Measurements from ENCODE around the gene OTOG. TPM values are rescaled to one million over a fixed set of nuclear protein-coding genes. Genes with fewer than 3 reads are reported as not detected.

OTOG gene
- total RNA-seq, 1 experiment from 2014 or later: not detected

DNA sequence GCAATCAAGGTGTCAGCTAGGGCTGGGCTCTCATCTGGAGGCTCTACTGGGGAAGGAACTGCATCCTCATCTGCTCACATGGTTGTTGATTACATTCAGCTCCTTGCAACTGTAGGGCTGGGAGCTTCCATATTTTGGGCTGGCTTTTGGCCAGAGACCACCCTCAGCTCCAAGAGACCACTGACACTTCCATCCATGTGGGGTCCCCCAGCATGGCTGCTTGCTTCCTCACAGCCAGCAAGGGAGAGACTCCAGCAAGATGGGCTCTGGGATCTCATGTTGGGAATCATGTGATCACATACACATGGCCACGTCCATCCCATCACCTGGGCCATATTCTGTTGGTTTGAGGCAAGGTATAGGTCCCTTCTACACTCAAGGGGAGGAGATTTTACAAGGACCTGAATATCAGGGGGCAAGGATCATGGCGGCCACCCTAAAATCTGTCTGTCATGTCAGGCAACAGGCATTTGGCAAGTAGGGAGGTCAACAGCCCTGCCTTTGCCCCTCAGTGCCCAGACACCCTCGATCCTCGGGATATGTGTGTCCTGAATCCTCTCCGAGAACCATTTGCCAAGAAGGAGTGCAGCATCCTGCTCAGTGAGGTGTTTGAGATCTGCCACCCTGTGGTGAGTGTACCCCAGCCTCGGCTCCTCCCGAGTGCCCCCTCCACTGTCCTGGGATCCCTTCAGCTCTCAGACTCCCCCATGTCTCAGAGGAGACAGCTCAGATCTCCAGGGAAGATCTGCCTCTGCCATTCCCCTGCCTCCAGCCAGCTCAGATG is 48.7 kb downstream of the OTOG start:
- intact Hi-C loops (cut with micrococcal nuclease): loop anchor here (10.0 kb wide), 1 partner anchor 229 kb away; no protein-coding TSS in a partner anchor
- Mint-ChIP-seq H3K9me3 (ENCODE audit: unreplicated experiment) (no peaks in the 10 kb centered on the region), H3K36me3 (ENCODE audit: insufficient read depth, unreplicated experiment) (peaks cover 12% of the 10 kb centered on the region), H3K4me3 (ENCODE audit: unreplicated experiment) (no peak overlapping the region), H3K27me3 (ENCODE audit: insufficient read depth, unreplicated experiment) (peaks cover 21% of the 10 kb centered on the region), H3K4me1 (ENCODE audit: insufficient read depth, unreplicated experiment) (no peaks in the 10 kb centered on the region), H3K27ac (ENCODE audit: low read depth, unreplicated experiment) (no peak overlapping the region)
- CTCF ChIA-PET: interaction anchor here (0.7 to 2.7 kb wide), 5 partner anchors 11 to 385 kb away, joined by 3 to 16 read pairs (median 10); no protein-coding TSS in a partner anchor
- TF ChIP-seq, protein P1, sequence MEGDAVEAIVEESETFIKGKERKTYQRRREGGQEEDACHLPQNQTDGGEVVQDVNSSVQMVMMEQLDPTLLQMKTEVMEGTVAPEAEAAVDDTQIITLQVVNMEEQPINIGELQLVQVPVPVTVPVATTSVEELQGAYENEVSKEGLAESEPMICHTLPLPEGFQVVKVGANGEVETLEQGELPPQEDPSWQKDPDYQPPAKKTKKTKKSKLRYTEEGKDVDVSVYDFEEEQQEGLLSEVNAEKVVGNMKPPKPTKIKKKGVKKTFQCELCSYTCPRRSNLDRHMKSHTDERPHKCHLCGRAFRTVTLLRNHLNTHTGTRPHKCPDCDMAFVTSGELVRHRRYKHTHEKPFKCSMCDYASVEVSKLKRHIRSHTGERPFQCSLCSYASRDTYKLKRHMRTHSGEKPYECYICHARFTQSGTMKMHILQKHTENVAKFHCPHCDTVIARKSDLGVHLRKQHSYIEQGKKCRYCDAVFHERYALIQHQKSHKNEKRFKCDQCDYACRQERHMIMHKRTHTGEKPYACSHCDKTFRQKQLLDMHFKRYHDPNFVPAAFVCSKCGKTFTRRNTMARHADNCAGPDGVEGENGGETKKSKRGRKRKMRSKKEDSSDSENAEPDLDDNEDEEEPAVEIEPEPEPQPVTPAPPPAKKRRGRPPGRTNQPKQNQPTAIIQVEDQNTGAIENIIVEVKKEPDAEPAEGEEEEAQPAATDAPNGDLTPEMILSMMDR (IDR thresholded peaks at IDR 0.05; ENCODE audit: unreplicated experiment): no peak
- POLR2A ChIA-PET: interaction anchor here (0.6 to 1.0 kb wide), 2 partner anchors 8 to 379 kb away, joined by 3 read pairs; no protein-coding TSS in a partner anchor
- no peak for DNase-seq (ENCODE audit: unreplicated experiment)
- BruUV-seq (replicated peaks): no TSS peak

DNA sequence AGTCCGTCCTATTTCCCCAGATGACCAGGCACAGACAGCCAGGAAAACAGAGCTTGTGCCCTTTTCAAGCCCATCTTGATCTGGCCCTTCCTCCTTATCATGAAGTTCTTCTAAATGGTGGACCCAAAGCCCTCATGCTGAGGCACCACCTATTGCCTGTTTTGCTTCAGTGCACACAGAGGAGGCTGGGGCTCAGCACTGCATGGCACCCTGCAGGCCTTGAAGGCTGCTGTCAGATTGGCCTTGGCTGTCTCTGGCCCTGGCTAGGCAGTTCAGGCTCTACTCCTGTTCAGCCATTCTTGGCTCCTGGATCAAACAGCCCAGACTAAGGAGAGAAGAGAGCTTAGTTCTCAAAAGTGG is 49.2 kb downstream of the OTOG start:
- intact Hi-C loops (cut with micrococcal nuclease): loop anchor here (10.0 kb wide), 1 partner anchor 229 kb away; no protein-coding TSS in a partner anchor
- peaks cover 12% of the 10 kb centered on the region for H3K36me3 Mint-ChIP-seq (ENCODE audit: insufficient read depth, unreplicated experiment)
- ChIA-PET POLR2A (interaction anchor here (1.0 kb wide), 1 partner anchor 9 kb away, joined by 3 read pairs; no protein-coding TSS in a partner anchor), CTCF (interaction anchor here (0.7 to 2.7 kb wide), 4 partner anchors 10 to 385 kb away, joined by 3 to 16 read pairs (median 12); no protein-coding TSS in a partner anchor)
- no peaks in the 10 kb centered on the region for H3K9me3 Mint-ChIP-seq (ENCODE audit: unreplicated experiment)
- TF ChIP-seq, protein P1 (IDR thresholded peaks at IDR 0.05; ENCODE audit: unreplicated experiment): no peak
- H3K4me1 Mint-ChIP-seq (ENCODE audit: insufficient read depth, unreplicated experiment): no peaks in the 10 kb centered on the region
- DNase-seq (ENCODE audit: unreplicated experiment): no peak
- H3K27ac Mint-ChIP-seq (ENCODE audit: low read depth, unreplicated experiment): no peak overlapping the region
- H3K4me3 Mint-ChIP-seq (ENCODE audit: unreplicated experiment): no peak overlapping the region
- peaks cover 21% of the 10 kb centered on the region for H3K27me3 Mint-ChIP-seq (ENCODE audit: insufficient read depth, unreplicated experiment)
- no TSS peak for BruUV-seq (replicated peaks)

DNA sequence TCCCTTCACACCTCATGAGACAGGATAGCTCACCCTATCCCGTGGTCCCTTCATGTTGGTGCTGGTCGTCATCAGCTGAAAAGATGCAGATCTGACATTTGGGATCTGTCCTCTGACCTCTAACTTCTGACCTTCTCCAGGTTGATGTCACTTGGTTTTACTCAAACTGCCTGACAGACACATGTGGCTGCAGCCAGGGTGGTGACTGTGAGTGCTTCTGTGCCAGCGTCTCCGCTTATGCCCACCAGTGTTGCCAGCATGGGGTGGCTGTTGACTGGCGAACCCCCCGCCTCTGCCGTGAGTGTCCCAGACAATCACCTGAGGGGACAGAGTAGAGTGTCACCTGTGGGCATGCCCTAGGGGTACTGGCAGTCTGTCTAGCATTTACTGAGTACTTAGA is 49.7 kb downstream of the OTOG start:
- Mint-ChIP-seq H3K4me3 (ENCODE audit: unreplicated experiment) (no peak overlapping the region), H3K36me3 (ENCODE audit: insufficient read depth, unreplicated experiment) (peaks cover 12% of the 10 kb centered on the region), H3K27me3 (ENCODE audit: insufficient read depth, unreplicated experiment) (peaks cover 21% of the 10 kb centered on the region), H3K27ac (ENCODE audit: low read depth, unreplicated experiment) (no peak overlapping the region), H3K9me3 (ENCODE audit: unreplicated experiment) (no peaks in the 10 kb centered on the region), H3K4me1 (ENCODE audit: insufficient read depth, unreplicated experiment) (no peaks in the 10 kb centered on the region)
- ChIA-PET POLR2A (interaction anchor here (1.0 kb wide), 1 partner anchor 9 kb away, joined by 3 read pairs; no protein-coding TSS in a partner anchor), CTCF (interaction anchor here (0.6 to 2.7 kb wide), 7 partner anchors 10 to 532 kb away, joined by 3 to 16 read pairs (median 4); no protein-coding TSS in a partner anchor)
- BruUV-seq (replicated peaks): no TSS peak
- TF ChIP-seq, protein P1 (IDR thresholded peaks at IDR 0.05; ENCODE audit: unreplicated experiment): no peak
- intact Hi-C loops (cut with micrococcal nuclease): loop anchor here (10.0 kb wide), 1 partner anchor 228 kb away; no protein-coding TSS in a partner anchor
- DNase-seq (ENCODE audit: unreplicated experiment): no peak

DNA sequence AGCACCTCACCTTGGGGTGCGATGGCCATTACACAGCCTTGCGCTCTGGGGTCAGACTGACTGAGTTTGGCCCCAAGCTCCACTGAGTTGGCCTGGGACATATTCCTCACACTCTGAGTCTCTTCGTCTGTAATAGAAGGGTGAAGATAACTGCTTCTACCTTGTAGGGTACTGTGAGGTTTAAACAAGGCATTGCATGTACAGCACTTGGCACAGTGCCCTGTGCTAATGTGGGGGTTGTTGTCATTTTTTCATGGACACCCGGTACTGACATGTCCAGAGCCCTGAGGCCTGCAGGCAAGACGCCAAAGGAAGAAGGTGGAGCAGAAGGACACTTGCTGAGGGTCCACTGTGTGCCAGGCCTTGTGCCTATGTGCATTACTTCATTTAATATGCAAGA is 50.7 kb downstream of the OTOG start:
- no TSS peak for BruUV-seq (replicated peaks)
- ChIA-PET CTCF (interaction anchor here (0.8 to 3.2 kb wide), 11 partner anchors 15 to 383 kb away, joined by 3 to 48 read pairs (median 6); no protein-coding TSS in a partner anchor), POLR2A (no interaction called here)
- H3K4me1 Mint-ChIP-seq (ENCODE audit: insufficient read depth, unreplicated experiment): no peaks in the 10 kb centered on the region
- H3K27ac Mint-ChIP-seq (ENCODE audit: low read depth, unreplicated experiment): no peak overlapping the region
- no peak for DNase-seq (ENCODE audit: unreplicated experiment)
- TF ChIP-seq, protein P1 (IDR thresholded peaks at IDR 0.05; ENCODE audit: unreplicated experiment): no peak
- H3K9me3 Mint-ChIP-seq (ENCODE audit: unreplicated experiment): no peaks in the 10 kb centered on the region
- H3K36me3 Mint-ChIP-seq (ENCODE audit: insufficient read depth, unreplicated experiment): peaks cover 12% of the 10 kb centered on the region
- intact Hi-C loops (cut with micrococcal nuclease): loop anchor here (10.0 kb wide), 1 partner anchor 227 kb away; no protein-coding TSS in a partner anchor
- H3K27me3 Mint-ChIP-seq (ENCODE audit: insufficient read depth, unreplicated experiment): peaks cover 21% of the 10 kb centered on the region
- no peak overlapping the region for H3K4me3 Mint-ChIP-seq (ENCODE audit: unreplicated experiment)

Data from MCF 10A (cell line).